Hepatocyte (in vitro differentiated cells): ENCODE data around the gene DOK6. TPM values are rescaled to one million over a fixed set of nuclear protein-coding genes. Genes with fewer than 3 reads are reported as not detected.

Source experiments
- DNase-seq: peaks from one replicate; pipeline ENCODE4 v3.0.0-alpha.2; 2016; ENCODE audit warnings: low spot score
- H2AFZ ChIP-seq: fragments of 200-600 bp; sonication (generic); 2 replicates; pipeline ENCODE4 v1.6.0; 2016; ENCODE audit warnings: antibody characterized with exemption, mild to moderate bottlenecking
- H3K27ac ChIP-seq: fragments of 200-600 bp; sonication (generic); 2 replicates; pipeline ENCODE4 v1.5.1; 2016; ENCODE audit warnings: mild to moderate bottlenecking
- H3K27me3 ChIP-seq: fragments of 200-600 bp; sonication (generic); 2 replicates; pipeline ENCODE4 v1.6.1; 2016
- H3K36me3 ChIP-seq: fragments of 200-600 bp; sonication (generic); replicated peaks from 2 replicates; pipeline ENCODE4 v1.5.1; 2016; ENCODE audit warnings: low read depth; ENCODE audit not compliant: insufficient read depth
- H3K4me1 ChIP-seq: fragments of 200-600 bp; sonication (generic); 2 replicates; pipeline ENCODE4 v1.5.1; 2016; ENCODE audit warnings: mild to moderate bottlenecking, moderate library complexity; ENCODE audit not compliant: insufficient read depth
- H3K4me2 ChIP-seq: fragments of 200-600 bp; sonication (generic); 2 replicates; pipeline ENCODE4 v1.6.0; 2016
- H3K4me3 ChIP-seq: fragments of 200-600 bp; sonication (generic); 2 replicates; pipeline ENCODE4 v1.5.1; 2016; ENCODE audit warnings: mild to moderate bottlenecking
- H3K79me2 ChIP-seq: fragments of 200-600 bp; sonication (generic); 2 replicates; pipeline ENCODE4 v1.6.0; 2017; ENCODE audit warnings: mild to moderate bottlenecking
- H3K9me2 ChIP-seq: fragments of 200-600 bp; sonication (generic); replicated peaks from 2 replicates; pipeline ENCODE4 v1.6.0; 2017; ENCODE audit warnings: mild to moderate bottlenecking; ENCODE audit not compliant: insufficient read depth
- H3K9me3 ChIP-seq: fragments of 200-600 bp; sonication (generic); 2 replicates; pipeline ENCODE4 v1.5.1; 2016; ENCODE audit warnings: low read depth, mild to moderate bottlenecking
- H4K20me1 ChIP-seq: fragments of 200-600 bp; sonication (generic); 2 replicates; pipeline ENCODE4 v1.6.0; 2016; ENCODE audit warnings: mild to moderate bottlenecking; ENCODE audit not compliant: insufficient read depth, poor library complexity, severe bottlenecking
- CTCF ChIP-seq: fragments of 200-600 bp; sonication (generic); IDR thresholded peaks from 2 replicates; pipeline ENCODE4 v1.5.1; 2016; ENCODE audit warnings: antibody characterized with exemption, mild to moderate bottlenecking; ENCODE audit not compliant: poor library complexity
- EZH2 ChIP-seq: fragments of 200-600 bp; sonication (generic); IDR thresholded peaks from 2 replicates; pipeline ENCODE4 v1.6.1; 2016; ENCODE audit warnings: antibody characterized with exemption, mild to moderate bottlenecking, borderline replicate concordance
- EZH2phosphoT487 ChIP-seq: fragments of 200-600 bp; sonication (generic); IDR thresholded peaks from one replicate; pipeline ENCODE4 v1.6.1; 2018; ENCODE audit warnings: antibody characterized with exemption, mild to moderate bottlenecking, low read depth, moderate library complexity; ENCODE audit not compliant: unreplicated experiment, severe bottlenecking
- WGBS: methylation state at CpG from one replicate; pipeline ENCODE4 v1.1.6; 2016; ENCODE audit warnings: low lambda C conversion rate; ENCODE audit errors: missing lambda C conversion rate; 5-methylcytosine and 5-hydroxymethylcytosine counted together
- polyA plus RNA-seq: library from polyadenylated mRNA; unstranded; fragments of >200 nt; fragmentation: Nextera tagmentation; extraction: Ambion mirVana; gene quantifications from 2 replicates; pipeline ENCODE4 v1.2.1, GENCODE V29; 2016
- total RNA-seq: library from RNA; depleted of rRNA; stranded (reverse); fragments of >200 nt; gene quantifications from 2 replicates; pipeline ENCODE4 v1.2.3, GENCODE V29; 2014

Gene DOK6
- total and polyA plus RNA-seq, 2 experiments from 2014 or later = 2.6 to 4.0 TPM

DNA sequence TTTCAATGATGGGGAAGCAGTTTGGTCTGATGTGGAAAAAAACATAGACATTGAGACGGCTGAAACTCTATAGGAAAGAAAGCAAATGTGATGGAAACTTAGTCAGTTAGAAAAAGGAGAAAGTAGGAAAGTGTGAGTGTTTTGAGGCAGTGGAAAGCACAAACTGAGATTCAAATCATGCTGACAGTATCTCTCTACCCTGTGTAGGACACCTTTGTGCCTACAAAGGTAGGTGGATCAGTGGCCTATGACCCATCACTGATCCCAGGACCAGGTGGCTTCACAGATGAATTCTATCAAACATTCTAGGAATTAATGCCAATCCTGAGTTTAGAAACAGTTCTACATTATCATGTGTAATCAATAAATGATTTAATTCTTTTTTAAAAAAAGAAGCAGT is 489.9 kb downstream of the DOK6 start:
- no peak for TF ChIP-seq EZH2
- no peak for TF ChIP-seq EZH2phosphoT487
- no peak for TF ChIP-seq CTCF
- Histone ChIP-seq H3K27me3 (no peaks in the 10 kb centered on the region), H3K9me2 (no peaks in the 10 kb centered on the region), H3K79me2 (no peaks in the 10 kb centered on the region), H3K9me3 (no peaks in the 10 kb centered on the region), H3K4me1 (no peaks in the 10 kb centered on the region), H3K36me3 (no peaks in the 10 kb centered on the region), H2AFZ (no peak overlapping the region), H3K4me3 (no peak overlapping the region), H3K27ac (no peak overlapping the region), H3K4me2 (no peak overlapping the region), H4K20me1 (no peaks in the 10 kb centered on the region)
- WGBS = 97% methylated on average over 1 of the region's 1 CpG
- no peak for DNase-seq

DNA sequence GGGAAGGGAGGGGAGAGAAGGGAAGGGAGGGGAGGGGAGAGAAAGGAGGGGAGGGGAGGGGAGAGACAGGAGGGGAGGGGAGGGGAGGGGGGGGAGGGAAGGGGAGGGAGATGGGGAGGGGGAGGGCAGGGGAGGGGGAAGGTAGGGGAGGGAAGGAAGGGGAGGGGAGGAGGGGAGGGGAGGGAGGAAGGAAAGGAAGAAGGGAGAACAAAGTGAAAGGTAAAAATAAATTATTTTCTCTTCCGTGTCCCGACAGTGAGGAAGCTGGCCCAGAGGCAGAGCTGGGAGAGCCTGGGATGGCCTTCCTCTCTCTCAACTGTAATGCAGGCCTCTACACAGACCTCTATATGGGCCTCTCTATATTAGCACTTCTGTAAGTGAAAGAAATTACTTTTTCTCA is 493.8 kb downstream of the DOK6 start:
- 100% methylated on average over 2 of the region's 2 CpGs for WGBS
- Histone ChIP-seq H3K79me2 (no peaks in the 10 kb centered on the region), H3K9me2 (no peaks in the 10 kb centered on the region), H3K36me3 (no peaks in the 10 kb centered on the region), H2AFZ (no peak overlapping the region), H3K9me3 (no peaks in the 10 kb centered on the region), H3K4me2 (no peak overlapping the region), H3K27ac (no peak overlapping the region), H3K4me1 (no peaks in the 10 kb centered on the region), H3K4me3 (no peak overlapping the region), H4K20me1 (no peaks in the 10 kb centered on the region), H3K27me3 (no peaks in the 10 kb centered on the region)
- no peak for DNase-seq
- TF ChIP-seq EZH2phosphoT487 (no peak), CTCF (no peak), EZH2 (no peak)

DNA sequence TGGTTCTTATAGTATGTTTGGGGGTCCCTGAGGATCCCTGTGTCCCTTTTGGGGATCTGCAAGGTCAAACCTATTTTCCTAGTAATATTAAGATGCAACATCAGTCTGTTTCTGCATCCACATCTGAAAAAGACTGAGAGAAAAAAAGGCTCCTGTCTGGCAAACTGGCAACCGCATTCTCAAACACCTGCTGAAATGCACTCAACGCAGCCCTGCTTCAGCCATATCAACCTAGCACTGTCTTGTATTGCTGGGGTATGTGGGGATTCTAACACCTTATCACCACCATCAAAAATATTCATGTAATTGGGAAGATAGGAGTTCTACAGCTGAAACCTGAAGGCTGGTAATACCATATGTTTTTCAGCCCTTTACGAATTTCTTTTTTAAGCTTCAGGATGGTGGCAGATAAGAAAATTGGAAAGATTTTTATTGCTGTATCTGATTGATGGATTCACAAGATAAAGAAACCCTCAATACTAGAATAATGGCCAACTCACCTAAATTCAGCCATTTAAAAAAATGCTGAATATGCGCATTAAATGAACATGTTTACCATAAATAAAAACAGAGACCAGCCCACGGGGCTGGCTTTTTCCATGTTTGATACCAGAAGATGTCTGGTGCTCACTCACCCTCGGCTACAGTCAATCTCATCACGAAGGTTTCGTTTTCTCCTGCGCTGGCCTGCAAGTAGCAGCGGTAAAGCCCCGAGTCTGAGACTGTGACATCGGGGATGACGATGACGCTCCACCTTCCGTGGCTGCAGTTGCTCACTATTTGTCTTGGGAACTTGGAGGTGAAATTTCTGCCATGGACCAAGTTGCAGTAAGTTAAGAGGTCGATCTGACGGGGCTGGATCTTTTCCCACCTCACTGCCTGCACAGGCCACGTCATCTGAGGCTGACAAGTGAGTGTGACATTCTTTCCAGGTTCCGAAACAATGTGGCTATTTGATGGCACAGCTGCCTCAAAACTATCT is 494.7 kb downstream of the DOK6 start:
- H3K79me2 ChIP-seq = no peaks in the 10 kb centered on the region
- 86% methylated on average over 19 of the region's 19 CpGs for WGBS
- TF ChIP-seq EZH2 = no peak
- TF ChIP-seq EZH2phosphoT487 = no peak
- no peak for TF ChIP-seq CTCF

More for the DNA sequence above, 494.7 kb downstream of the DOK6 start:
- Histone ChIP-seq H3K4me3 (no peak overlapping the region), H4K20me1 (no peaks in the 10 kb centered on the region), H3K36me3 (no peaks in the 10 kb centered on the region), H3K4me2 (no peak overlapping the region), H2AFZ (no peak overlapping the region), H3K27ac (no peak overlapping the region), H3K9me3 (peaks cover 3% of the 10 kb centered on the region), H3K27me3 (no peaks in the 10 kb centered on the region), H3K9me2 (no peaks in the 10 kb centered on the region), H3K4me1 (no peaks in the 10 kb centered on the region)
- no peak for DNase-seq
